Activated T-cell treated with anti-CD3 and anti-CD28 coated beads, Interleukin-2, amount 50 U/mL, for 24 hours (primary cell): ENCODE results near the gene CEP350.
"Not testable (repeated sequence)": the region's sequence is repeated elsewhere in the genome, so short reads cannot be mapped to it uniquely, and the experiment has no call there.

Experiments used
- DNase-seq: peaks from one replicate; pipeline ENCODE4 v3.0.0-alpha.2; 2020
- H3K27ac Mint-ChIP-seq: 2 replicates; pipeline ENCODE4 v1.8.0; 2020; ENCODE audit warnings: mild to moderate bottlenecking, mixed read lengths
- H3K27me3 Mint-ChIP-seq: 2 replicates; pipeline ENCODE4 v1.8.0; 2020; ENCODE audit warnings: mixed read lengths
- H3K36me3 Mint-ChIP-seq: 2 replicates; pipeline ENCODE4 v1.8.0; 2020; ENCODE audit warnings: low read depth, mixed read lengths
- H3K4me1 Mint-ChIP-seq: 2 replicates; pipeline ENCODE4 v1.8.0; 2020; ENCODE audit warnings: low read depth, mixed read lengths
- H3K4me3 Mint-ChIP-seq: 2 replicates; pipeline ENCODE4 v1.8.0; 2020; ENCODE audit warnings: mild to moderate bottlenecking, moderate library complexity, mixed read lengths
- H3K9me3 Mint-ChIP-seq: 2 replicates; pipeline ENCODE4 v1.8.0; 2020; ENCODE audit warnings: mixed read lengths

Gene CEP350

GRCh38 chr1:180123463-180123936, 168.9 kb downstream of the CEP350 start:
- Mint-ChIP-seq H3K36me3 (no peaks in the 10 kb centered on the region), H3K4me3 (no peak overlapping the region), H3K27me3 (no peaks in the 10 kb centered on the region), H3K9me3 (no peaks in the 10 kb centered on the region), H3K4me1 (peaks cover 9% of the 10 kb centered on the region), H3K27ac (no peak overlapping the region)
- DNase-seq, result no peak

- Mint-ChIP-seq H3K4me3 (no peak overlapping the region), H3K4me1 (peaks cover 16% of the 10 kb centered on the region), H3K36me3 (no peaks in the 10 kb centered on the region), H3K27ac (no peak overlapping the region), H3K9me3 (no peaks in the 10 kb centered on the region), H3K27me3 (peaks cover 15% of the 10 kb centered on the region)
- no peak for DNase-seq
Observed at GRCh38 chr1:180130651-180131050, 176.0 kb downstream of the CEP350 start.

- peaks cover 6% of the 10 kb centered on the region for H3K9me3 Mint-ChIP-seq
Observed at GRCh38 chr1:180131510-180131909, 176.9 kb downstream of the CEP350 start.

GRCh38 chr1:180133193-180133592, 178.6 kb downstream of the CEP350 start:
- DNase-seq, result no peak
- Mint-ChIP-seq H3K27ac (no peak overlapping the region), H3K36me3 (no peaks in the 10 kb centered on the region), H3K4me1 (peaks cover 7% of the 10 kb centered on the region), H3K4me3 (no peak overlapping the region), H3K9me3 (peaks cover 13% of the 10 kb centered on the region), H3K27me3 (peaks cover 30% of the 10 kb centered on the region)

More at GRCh38 chr1:180131510-180131909, 176.9 kb downstream of the CEP350 start:
- no peak for DNase-seq
- Mint-ChIP-seq H3K4me1 (peaks cover 13% of the 10 kb centered on the region), H3K36me3 (no peaks in the 10 kb centered on the region), H3K27me3 (peaks cover 21% of the 10 kb centered on the region), H3K27ac (peak overlapping the region; percentile 7), H3K4me3 (no peak overlapping the region)

GRCh38 chr1:180133688-180134087, 179.1 kb downstream of the CEP350 start:
- not testable (repeated sequence) for H3K27ac Mint-ChIP-seq, DNase-seq, H3K4me3 Mint-ChIP-seq, H3K4me1 Mint-ChIP-seq, H3K36me3 Mint-ChIP-seq
- Mint-ChIP-seq H3K9me3 (peaks cover 13% of the 10 kb centered on the region), H3K27me3 (peaks cover 30% of the 10 kb centered on the region)

GRCh38 chr1:180135535-180135934, 180.9 kb downstream of the CEP350 start:
- Mint-ChIP-seq H3K4me3 (no peak overlapping the region), H3K9me3 (peaks cover 13% of the 10 kb centered on the region), H3K27ac (no peak overlapping the region), H3K4me1 (peaks cover 7% of the 10 kb centered on the region), H3K36me3 (no peaks in the 10 kb centered on the region), H3K27me3 (peaks cover 30% of the 10 kb centered on the region)
- no peak for DNase-seq

- H3K4me1 Mint-ChIP-seq, result peaks cover 5% of the 10 kb centered on the region
- no peak overlapping the region for H3K27ac Mint-ChIP-seq
- peaks cover 30% of the 10 kb centered on the region for H3K27me3 Mint-ChIP-seq
- no peaks in the 10 kb centered on the region for H3K36me3 Mint-ChIP-seq
- DNase-seq, result no peak
- H3K4me3 Mint-ChIP-seq, result no peak overlapping the region
- H3K9me3 Mint-ChIP-seq, result peaks cover 13% of the 10 kb centered on the region
Observed at GRCh38 chr1:180136331-180136967, 181.8 kb downstream of the CEP350 start.

GRCh38 chr1:180136968-180137356, 182.4 kb downstream of the CEP350 start:
- Mint-ChIP-seq H3K4me3 (no peak overlapping the region), H3K27me3 (peaks cover 25% of the 10 kb centered on the region), H3K27ac (no peak overlapping the region), H3K36me3 (no peaks in the 10 kb centered on the region), H3K4me1 (no peaks in the 10 kb centered on the region), H3K9me3 (peaks cover 13% of the 10 kb centered on the region)
- no peak for DNase-seq

- no peaks in the 10 kb centered on the region for H3K36me3 Mint-ChIP-seq
- H3K9me3 Mint-ChIP-seq, result peaks cover 13% of the 10 kb centered on the region
- DNase-seq, result no peak
- no peak overlapping the region for H3K4me3 Mint-ChIP-seq
- H3K4me1 Mint-ChIP-seq, result no peaks in the 10 kb centered on the region
- H3K27me3 Mint-ChIP-seq, result peaks cover 20% of the 10 kb centered on the region
- no peak overlapping the region for H3K27ac Mint-ChIP-seq
Observed at GRCh38 chr1:180137776-180138175, 183.2 kb downstream of the CEP350 start.

GRCh38 chr1:180141381-180141934, 186.8 kb downstream of the CEP350 start:
- Mint-ChIP-seq H3K27me3 (peaks cover 9% of the 10 kb centered on the region), H3K27ac (no peak overlapping the region), H3K36me3 (no peaks in the 10 kb centered on the region)

GRCh38 chr1:180143359-180143758, 188.7 kb downstream of the CEP350 start:
- no peaks in the 10 kb centered on the region for H3K9me3 Mint-ChIP-seq
- no peak for DNase-seq
- H3K36me3 Mint-ChIP-seq, result no peaks in the 10 kb centered on the region
- H3K4me3 Mint-ChIP-seq, result no peak overlapping the region
- no peaks in the 10 kb centered on the region for H3K4me1 Mint-ChIP-seq
- H3K27me3 Mint-ChIP-seq, result no peaks in the 10 kb centered on the region
- H3K27ac Mint-ChIP-seq, result no peak overlapping the region

More at GRCh38 chr1:180141381-180141934, 186.8 kb downstream of the CEP350 start:
- Mint-ChIP-seq H3K9me3 (peaks cover 7% of the 10 kb centered on the region), H3K4me3 (no peak overlapping the region), H3K4me1 (no peaks in the 10 kb centered on the region)
- DNase-seq, result no peak

- no peak overlapping the region for H3K27ac Mint-ChIP-seq
Observed at GRCh38 chr1:180144659-180145357, 190.2 kb downstream of the CEP350 start.

GRCh38 chr1:180145446-180145845, 190.8 kb downstream of the CEP350 start:
- DNase-seq, result no peak
- H3K4me3 Mint-ChIP-seq, result no peak overlapping the region
- H3K9me3 Mint-ChIP-seq, result no peaks in the 10 kb centered on the region
- no peak overlapping the region for H3K27ac Mint-ChIP-seq
- no peaks in the 10 kb centered on the region for H3K27me3 Mint-ChIP-seq
- H3K36me3 Mint-ChIP-seq, result no peaks in the 10 kb centered on the region
- H3K4me1 Mint-ChIP-seq, result no peaks in the 10 kb centered on the region

More at GRCh38 chr1:180144659-180145357, 190.2 kb downstream of the CEP350 start:
- no peaks in the 10 kb centered on the region for H3K36me3 Mint-ChIP-seq
- H3K4me1 Mint-ChIP-seq, result no peaks in the 10 kb centered on the region
- H3K27me3 Mint-ChIP-seq, result no peaks in the 10 kb centered on the region
- DNase-seq, result no peak
- H3K9me3 Mint-ChIP-seq, result no peaks in the 10 kb centered on the region
- no peak overlapping the region for H3K4me3 Mint-ChIP-seq

- no peak overlapping the region for H3K4me3 Mint-ChIP-seq
- H3K27ac Mint-ChIP-seq, result no peak overlapping the region
Observed at GRCh38 chr1:180150982-180151381, 196.4 kb downstream of the CEP350 start.

GRCh38 chr1:180151508-180151907, 196.9 kb downstream of the CEP350 start:
- no peak overlapping the region for H3K27ac Mint-ChIP-seq
- peaks cover 19% of the 10 kb centered on the region for H3K4me1 Mint-ChIP-seq
- H3K9me3 Mint-ChIP-seq, result no peaks in the 10 kb centered on the region
- peaks cover 2% of the 10 kb centered on the region for H3K36me3 Mint-ChIP-seq
- no peak overlapping the region for H3K4me3 Mint-ChIP-seq
- DNase-seq, result no peak
- H3K27me3 Mint-ChIP-seq, result no peaks in the 10 kb centered on the region

More at GRCh38 chr1:180150982-180151381, 196.4 kb downstream of the CEP350 start:
- Mint-ChIP-seq H3K27me3 (no peaks in the 10 kb centered on the region), H3K4me1 (peaks cover 14% of the 10 kb centered on the region), H3K9me3 (no peaks in the 10 kb centered on the region), H3K36me3 (peaks cover 2% of the 10 kb centered on the region)
- no peak for DNase-seq
